Cardiac muscle cell (in vitro differentiated cells and primary cell): ENCODE data around the gene TCP11L2. TPM values are rescaled to one million over a fixed set of nuclear protein-coding genes. Genes with fewer than 3 reads are reported as not detected.

Experiments
- DNase-seq, 2 donors: peaks; one replicate each; pipeline versions ENCODE4 v3.0.0 to v3.0.0-alpha.2; 2010 to 2017; ENCODE audit warnings: low read depth in 1 of 2, low spot score in 1 of 2
- H3K27ac ChIP-seq: fragments of 200-600 bp; sonication (generic); 2 replicates; pipeline ENCODE4 v1.5.1; 2016
- H3K27me3 ChIP-seq: fragments of 200-600 bp; sonication (generic); 2 replicates; pipeline ENCODE4 v1.6.0; 2016; ENCODE audit warnings: control low read depth
- H3K36me3 ChIP-seq: fragments of 200-600 bp; sonication (generic); 2 replicates; pipeline ENCODE4 v1.5.1; 2016; ENCODE audit warnings: control low read depth
- H3K4me1 ChIP-seq: fragments of 200-600 bp; sonication (generic); 2 replicates; pipeline ENCODE4 v1.8.1; 2017; ENCODE audit warnings: low read depth, mild to moderate bottlenecking, mixed run types
- H3K4me3 ChIP-seq: fragments of 200-600 bp; sonication (generic); 2 replicates; pipeline ENCODE4 v1.5.1; 2016; ENCODE audit warnings: mild to moderate bottlenecking
- H3K9me3 ChIP-seq: fragments of 200-600 bp; sonication (generic); 2 replicates; pipeline ENCODE4 v1.5.1; 2017; ENCODE audit warnings: low read depth, mild to moderate bottlenecking, control low read depth
- CTCF ChIP-seq: IDR thresholded peaks from 2 replicates; pipeline ENCODE4 v1.5.1; 2012; ENCODE audit warnings: low read depth, mild to moderate bottlenecking, low read length
- polyA plus RNA-seq: library from polyadenylated mRNA; unstranded; fragments of >200 nt; fragmentation: Nextera tagmentation; extraction: Ambion mirVana; gene quantifications from 2 replicates; pipeline ENCODE4 v1.2.1, GENCODE V29; 2016
- total RNA-seq: library from RNA; depleted of rRNA; stranded (reverse); fragments of >200 nt; gene quantifications from 2 replicates; pipeline ENCODE4 v1.2.3, GENCODE V29; 2016

TCP11L2 gene
- total and polyA plus RNA-seq, 2 experiments from 2014 or later = 9.0 to 22.1 TPM

- no peak for TF ChIP-seq CTCF
- Histone ChIP-seq H3K27ac (no peak overlapping the region), H3K9me3 (no peaks in the 10 kb centered on the region), H3K4me1 (peaks cover 7% of the 10 kb centered on the region), H3K27me3 (no peaks in the 10 kb centered on the region), H3K4me3 (no peak overlapping the region), H3K36me3 (no peaks in the 10 kb centered on the region)
- DNase-seq = peak in 1 of 2 donors; percentile 55
These were observed 13.3 kb upstream of the TCP11L2 start for GRCh38 chr12:106289196-106289681.

GRCh38 chr12:106290666-106291065 is 11.9 kb upstream of the TCP11L2 start:
- no peak for TF ChIP-seq CTCF
- no peaks in the 10 kb centered on the region for H3K9me3 ChIP-seq
- H3K4me3 ChIP-seq = no peak overlapping the region
- no peaks in the 10 kb centered on the region for H3K4me1 ChIP-seq
- H3K27ac ChIP-seq = no peak overlapping the region
- no peaks in the 10 kb centered on the region for H3K36me3 ChIP-seq
- H3K27me3 ChIP-seq = no peaks in the 10 kb centered on the region
- no peak for DNase-seq

- Histone ChIP-seq H3K9me3 (no peaks in the 10 kb centered on the region), H3K27me3 (no peaks in the 10 kb centered on the region), H3K27ac (no peak overlapping the region), H3K4me3 (no peak overlapping the region), H3K36me3 (no peaks in the 10 kb centered on the region), H3K4me1 (no peaks in the 10 kb centered on the region)
- TF ChIP-seq CTCF = no peak
- peak in 1 of 2 donors; percentile 45 for DNase-seq
These were observed 11.2 kb upstream of the TCP11L2 start for GRCh38 chr12:106291342-106291741.

- H3K4me3 ChIP-seq = no peak overlapping the region
- no peaks in the 10 kb centered on the region for H3K36me3 ChIP-seq
- TF ChIP-seq CTCF = no peak
- no peak for DNase-seq
- H3K4me1 ChIP-seq = no peaks in the 10 kb centered on the region
- H3K27ac ChIP-seq = no peak overlapping the region
- no peaks in the 10 kb centered on the region for H3K27me3 ChIP-seq
- H3K9me3 ChIP-seq = no peaks in the 10 kb centered on the region
These were observed 10.2 kb upstream of the TCP11L2 start for GRCh38 chr12:106292339-106292738.

- Histone ChIP-seq H3K9me3 (no peaks in the 10 kb centered on the region), H3K27me3 (no peaks in the 10 kb centered on the region), H3K4me3 (no peak overlapping the region), H3K4me1 (peaks cover 1% of the 10 kb centered on the region), H3K36me3 (no peaks in the 10 kb centered on the region), H3K27ac (no peak overlapping the region)
- DNase-seq = peak in 1 of 2 donors; percentile 29
- no peak for TF ChIP-seq CTCF
These were observed 6.2 kb upstream of the TCP11L2 start for GRCh38 chr12:106296179-106296877.
